Heart left ventricle (tissue), 16 donors: ENCODE results near the gene SYNGR2. TPM values are rescaled to one million over a fixed set of nuclear protein-coding genes. Genes with fewer than 3 reads are reported as not detected.

Experiments
- ATAC-seq, 4 donors: fragments of 200-7000 bp; cut with Tn5 transposase; one replicate each; pipeline ENCODE4 v1.9.1; 2020 to 2022; ENCODE audit warnings: moderate library complexity in 4 of 4, mild to moderate bottlenecking in 3 of 4, moderate number of reproducible peaks in 1 of 4
- DNase-seq, 5 donors: peaks; one replicate each; pipeline ENCODE4 v3.0.0-alpha.2; 2020
- H3K27ac ChIP-seq, 12 donors: fragments of 200-600 bp; sonication (generic) in 4 of 12; one replicate each; pipeline versions ENCODE4 v1.5.0 to v1.8.0; 2016 to 2022; ENCODE audit warnings: mild to moderate bottlenecking in 2 of 12
- H3K27me3 ChIP-seq, 9 donors: fragments of 200-600 bp; sonication (generic) in 2 of 9; one replicate each; pipeline versions ENCODE4 v1.5.1 to v1.8.0; 2016 to 2022; ENCODE audit warnings: mild to moderate bottlenecking in 3 of 9
- H3K36me3 ChIP-seq, 9 donors: fragments of 200-600 bp; sonication (generic) in 2 of 9; one replicate each; pipeline versions ENCODE4 v1.5.0 to v1.8.0; 2018 to 2022; ENCODE audit warnings: mild to moderate bottlenecking in 2 of 9
- H3K4me1 ChIP-seq, 12 donors: fragments of 200-600 bp; sonication (generic) in 4 of 12; one replicate each; pipeline versions ENCODE4 v1.5.0 to v1.8.0; 2016 to 2022; ENCODE audit warnings: mild to moderate bottlenecking in 3 of 12
- H3K4me3 ChIP-seq, 12 donors: fragments of 200-600 bp; sonication (generic) in 4 of 12; one replicate each; pipeline versions ENCODE4 v1.5.0 to v1.8.0; 2017 to 2022; ENCODE audit warnings: mild to moderate bottlenecking in 9 of 12, moderate library complexity in 4 of 12
- H3K9me3 ChIP-seq, 12 donors: fragments of 200-600 bp; sonication (generic) in 4 of 12; one replicate each; pipeline versions ENCODE4 v1.5.0 to v1.8.0; 2016 to 2022; ENCODE audit warnings: mild to moderate bottlenecking in 1 of 12
- CTCF ChIP-seq, 12 donors: fragments of 200-600 bp; sonication (generic) in 4 of 12; IDR thresholded peaks; one replicate each; pipeline versions ENCODE4 v1.5.0 to v1.8.0; 2018 to 2022; ENCODE audit warnings: antibody characterized with exemption in 12 of 12, mild to moderate bottlenecking in 5 of 12
- POLR2A ChIP-seq, 2 donors: fragments of 450-650 bp; IDR thresholded peaks; one replicate each; pipeline ENCODE4 v1.6.1; 2017; ENCODE audit warnings: antibody characterized with exemption in 2 of 2, mild to moderate bottlenecking in 2 of 2, moderate library complexity in 2 of 2
- WGBS, 4 donors: extraction: QIAGEN DNeasy Blood & Tissue Kit in 2 of 4; methylation state at CpG; one replicate each; pipeline versions ENCODE4 v1.1.5 to v1.1.7; 2013 to 2018; 5-methylcytosine and 5-hydroxymethylcytosine counted together
- intact Hi-C, 10 donors: fragments of 100-400 bp; cut with DNase I; formaldehyde crosslinking; loops; one replicate each; pipeline versions ENCODE4 v1.11.1 to v1.14.2; 2022
- polyA plus RNA-seq, 2 donors: library from polyadenylated mRNA; stranded (reverse); fragments of 200-250 nt; gene quantifications; one replicate each; pipeline ENCODE4 v1.2.3, GENCODE V29; 2013
- total RNA-seq, 9 donors: library from RNA; depleted of rRNA in 2 of 9; stranded (reverse); fragments of >200 nt in 2 of 9; fragmentation: NEBNext Ultra II Directional in 3 of 9; extraction: Animal tissue kit (Norgen Biotek cat#: 25700) in 3 of 9; gene quantifications; one replicate each; pipeline versions ENCODE4 v1.1.0 to v1.2.4, GENCODE V29; 2016 to 2023
- donor health status: ischemic (EF 13 %, LVEDD 7.1; RV severe dilation, severe dysfunction).
- donor health status: healthy with polysubstance abuse.
- donor health status: DM: no; HTN: yes; CAD: no.
- donor health status: DM: no; HTN: no; CAD: no.
- donor health status: ischemic (EF 25% LVEDD 6.9; RV normal size, moderate dysfunction).
- donor health status: ischemic (EF 25% LVEDD 5.7; RV mildly dilated, moderate dysfunction).
- donor health status: healthy.
- donor health status: DM: yes; HTN: yes; CAD: no.
- donor health status: ischemic (EF 35%, LVEDD 5.7; RV mildly dilated, moderate dysfunction).
- donor health status: nonischemic (EF 11% LVEDD 7.7; RV severe dilation, severe dysfunction).
- donor health status: DM: yes; HTN: yes; CAD: no.
- donor health status: PGD.
- donor health status: ischemic (EF 29% LVEDD 5.4; RV normal size, mild dysfunction).
- donor health status: nonischemic (EF 23%, LVEDD 6.1; RV moderate dilation, normal function).

Gene SYNGR2
- total and polyA plus RNA-seq, 11 donors: 99.5 to 268 (median 135) TPM

DNA sequence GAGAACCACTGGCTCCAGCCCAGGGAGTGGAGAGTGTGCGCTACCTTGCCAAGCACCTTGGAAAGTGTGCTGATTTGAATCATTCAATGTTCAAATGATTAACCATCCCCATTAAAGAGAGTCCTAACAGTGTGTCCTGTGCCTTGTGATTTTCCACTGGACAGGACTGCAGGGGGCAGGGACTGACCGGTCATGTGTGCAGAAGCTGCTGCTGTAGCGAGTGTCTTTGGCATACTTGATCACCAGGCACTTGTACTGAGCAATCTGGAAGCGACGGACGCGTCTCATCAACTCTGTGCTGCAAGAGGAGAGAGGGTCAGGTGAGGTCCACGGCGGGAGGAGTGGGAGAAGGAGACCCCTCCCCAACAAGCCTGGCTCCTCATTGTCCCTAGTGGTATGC lies 16.5 kb downstream of the SYNGR2 start:
- intact Hi-C loops: loop anchor here in 1 of 10 donors (5.0 kb wide), 1 partner anchor 67 kb away; no protein-coding TSS in a partner anchor
- 62 to 81% (median 75%) methylated on average over 9 of the region's 9 CpGs for WGBS, 4 donors
- no peak overlapping the region for H3K27ac ChIP-seq
- no peak for ATAC-seq
- TF ChIP-seq POLR2A (IDR thresholded peaks at IDR 0.05) (no peak), CTCF (IDR thresholded peaks at IDR 0.05) (no peak)
- no peaks in the 10 kb centered on the region for H3K36me3 ChIP-seq
- H3K4me1 ChIP-seq: peaks cover 0 to 50% (median 13%) of the 10 kb centered on the region in 12 donors
- no peaks in the 10 kb centered on the region for H3K9me3 ChIP-seq
- H3K4me3 ChIP-seq: no peak overlapping the region
- H3K27me3 ChIP-seq: no peaks in the 10 kb centered on the region
- no peak for DNase-seq

DNA sequence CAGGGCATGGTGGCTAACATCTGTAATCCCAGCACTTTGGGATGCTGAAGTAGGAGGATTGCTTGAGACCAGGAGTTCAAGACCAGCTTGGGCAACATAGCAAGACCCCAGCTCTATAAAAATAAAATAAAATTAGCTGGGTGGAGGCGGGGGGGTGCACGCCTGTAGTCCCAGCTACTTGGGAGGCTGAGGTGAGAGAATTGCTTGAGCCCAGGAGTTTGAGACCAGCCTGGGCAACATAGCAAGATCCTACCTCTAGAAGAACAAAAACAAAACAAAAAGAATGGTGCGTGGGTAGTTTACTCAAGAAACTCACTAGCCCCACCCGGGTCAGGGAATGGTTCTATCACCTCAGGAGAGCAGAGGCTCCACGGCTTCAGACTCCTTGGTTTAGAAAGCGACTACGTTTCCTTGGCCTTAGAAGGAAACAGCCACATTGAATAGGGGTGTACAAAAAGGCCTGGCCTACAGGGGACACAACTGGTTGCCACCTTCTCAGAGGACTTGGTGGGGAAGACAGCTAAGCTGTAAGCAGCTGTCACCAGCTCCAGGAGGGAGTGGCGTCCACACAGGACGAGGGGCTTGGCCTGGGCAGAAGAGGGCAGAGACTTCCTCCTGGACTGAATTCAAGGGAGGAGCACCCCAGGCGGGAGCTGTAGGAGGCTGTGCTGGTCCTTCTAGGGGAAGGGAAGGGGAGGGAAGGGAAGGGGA lies 17.8 kb downstream of the SYNGR2 start:
- 54 to 63% (median 58%) methylated on average over 9 to 10 of the region's 10 CpGs for WGBS, 4 donors
- Histone ChIP-seq H3K4me3 (peak overlapping the region in 7 of 12 donors; percentile 52 to 74 (median 59)), H3K4me1 (peaks cover 0 to 38% (median 10%) of the 10 kb centered on the region in 12 donors), H3K9me3 (no peaks in the 10 kb centered on the region), H3K27ac (peak overlapping the region in 2 of 12 donors; percentile 12 to 81), H3K36me3 (peaks cover 0 to 7% (median 3%) of the 10 kb centered on the region in 9 donors), H3K27me3 (no peaks in the 10 kb centered on the region)
- no peak for TF ChIP-seq CTCF (IDR thresholded peaks at IDR 0.05)
- no peak for TF ChIP-seq POLR2A (IDR thresholded peaks at IDR 0.05)
- ATAC-seq: peak in 3 of 4 donors; percentile 28 to 52 (median 51)
- intact Hi-C loops: loop anchor here in 1 of 10 donors (5.0 kb wide), 1 partner anchor 66 kb away; no protein-coding TSS in a partner anchor
- peak in 4 of 5 donors; percentile 50 to 79 (median 66) for DNase-seq

- Histone ChIP-seq H3K4me3 (peak within 1 kb of the TSS; percentile 15 to 74 (median 56)), H3K27ac (peak within 1 kb of the TSS in 11 of 12 donors; percentile 4 to 81 (median 54)), H3K36me3 (peaks cover 0 to 14% (median 5%) of the 10 kb centered on the region in 9 donors), H3K9me3 (no peaks in the 10 kb centered on the region), H3K4me1 (peaks cover 0 to 38% (median 10%) of the 10 kb centered on the region in 12 donors), H3K27me3 (no peaks in the 10 kb centered on the region)
- WGBS, 4 donors: 5 to 10% (median 6%) methylated on average over 28 to 57 of the region's 57 CpGs
- intact Hi-C loops: loop anchor here in 1 of 10 donors (5.0 kb wide), 1 partner anchor 65 kb away; no protein-coding TSS in a partner anchor
- TF ChIP-seq CTCF (IDR thresholded peaks at IDR 0.05) (peak; percentile 74 to 92 (median 84)), POLR2A (IDR thresholded peaks at IDR 0.05) (peak; percentile 41 to 87)
- DNase-seq (peak; percentile 96 to 99 (median 97)), ATAC-seq (peak; percentile 98 to 99 (median 98))
Measured at GRCh38 chr17:78186692-78187595, 18.6 kb downstream of the SYNGR2 start, which contains the start of the genes AFMID and TK1. Gene AFMID, plus strand, starts transcription at chr17:78187362. Its CDS starts 9 bp downstream, at chr17:78187371. Gene TK1, minus strand, starts transcription at chr17:78187052. Its CDS starts 58 bp downstream, at chr17:78186994.
